Activated CD8-positive, alpha-beta memory T cell treated with anti-CD3 and anti-CD28 coated beads, Interleukin-2, amount 50 U/mL, for 1 hour (primary cell): Measurements from ENCODE around the gene AMBN.
"Not testable (repeated sequence)": the region's sequence is repeated elsewhere in the genome, so short reads cannot be mapped to it uniquely, and the experiment has no call there.

Experiments used
- DNase-seq: peaks from one replicate; pipeline ENCODE4 v3.0.0-alpha.2; 2020; ENCODE audit errors: extremely low read depth

The AMBN gene

GRCh38 chr4:70607334-70607853, 15.3 kb downstream of the AMBN start:
- DNase-seq = no peak

DNA sequence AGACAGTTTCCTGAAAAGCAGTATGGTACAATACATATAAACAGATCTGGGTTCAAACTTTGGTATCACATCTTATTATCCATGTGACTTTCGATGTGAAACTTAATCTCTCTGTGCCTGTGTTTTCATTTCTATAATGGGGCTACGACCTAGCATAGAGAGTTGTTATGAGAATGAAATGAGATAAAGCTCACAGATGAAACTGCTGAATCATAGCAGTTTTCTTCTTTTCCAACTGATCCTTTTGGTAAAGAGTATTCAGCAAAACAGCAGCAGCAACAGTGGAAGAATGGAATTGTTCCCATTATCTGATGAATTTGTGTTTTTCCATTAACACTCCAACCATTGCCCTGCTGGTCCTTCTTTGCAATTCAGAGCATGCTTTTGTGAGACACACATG, 16.3 kb downstream of the AMBN start:
- no peak for DNase-seq

DNA sequence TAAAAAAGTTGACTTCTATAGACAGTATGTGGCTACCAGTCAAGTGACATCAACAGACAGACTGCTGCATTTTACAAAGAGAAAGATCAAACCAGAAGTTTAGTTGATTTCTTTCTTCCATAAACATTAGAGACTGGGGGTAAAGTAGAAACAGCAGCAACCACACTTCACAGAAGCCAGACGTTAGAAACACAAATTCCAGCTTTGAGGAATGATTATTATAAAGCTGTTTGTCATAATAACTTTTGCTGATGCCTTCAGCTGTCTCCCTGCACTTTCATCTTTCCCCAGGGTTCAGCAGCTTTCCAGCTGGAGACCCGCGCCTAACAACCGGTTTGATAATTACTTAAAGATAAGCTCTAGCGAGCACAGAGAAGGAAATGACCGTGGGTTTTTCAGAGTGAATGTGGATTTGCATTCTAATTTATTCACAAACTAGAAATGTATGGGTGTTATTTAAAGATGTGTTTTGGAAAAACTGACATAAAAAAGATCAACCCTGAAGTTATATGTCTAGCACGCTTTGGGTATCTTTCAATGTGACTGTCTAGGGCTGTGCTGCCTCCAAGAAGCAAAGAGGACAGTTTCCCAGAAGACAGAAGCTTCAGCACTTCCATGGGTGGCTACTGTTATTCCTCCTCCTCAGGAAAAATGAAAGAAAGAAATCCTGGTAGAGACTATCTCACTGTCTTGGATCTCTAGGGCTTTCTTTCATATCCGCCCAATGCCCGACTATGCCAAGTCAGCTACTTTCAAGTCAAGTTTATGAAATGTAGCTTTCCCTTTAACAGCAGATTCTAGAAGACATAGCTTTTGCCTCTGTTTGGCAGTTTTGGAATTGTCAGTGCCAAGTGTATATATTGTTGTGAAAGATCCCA, 21.5 kb downstream of the AMBN start:
- DNase-seq = no peak

DNA sequence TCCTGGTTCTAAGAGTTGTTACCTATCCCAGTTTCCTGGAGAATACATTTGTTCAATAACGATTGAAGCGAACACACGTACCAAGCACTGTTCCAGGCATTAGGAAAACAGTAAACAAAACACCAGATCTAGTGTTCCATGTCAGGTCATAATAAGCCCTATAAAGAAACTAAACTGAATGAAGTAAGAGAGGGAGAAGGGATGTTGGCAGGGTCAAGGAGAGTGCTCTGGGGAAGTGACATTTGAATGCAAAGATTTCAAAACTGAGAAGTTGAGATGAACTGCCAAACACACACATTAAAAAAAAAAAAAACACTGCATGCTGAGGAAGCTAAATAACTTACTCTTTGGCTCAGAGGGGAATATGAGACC, 22.1 kb downstream of the AMBN start:
- DNase-seq = no peak

DNA sequence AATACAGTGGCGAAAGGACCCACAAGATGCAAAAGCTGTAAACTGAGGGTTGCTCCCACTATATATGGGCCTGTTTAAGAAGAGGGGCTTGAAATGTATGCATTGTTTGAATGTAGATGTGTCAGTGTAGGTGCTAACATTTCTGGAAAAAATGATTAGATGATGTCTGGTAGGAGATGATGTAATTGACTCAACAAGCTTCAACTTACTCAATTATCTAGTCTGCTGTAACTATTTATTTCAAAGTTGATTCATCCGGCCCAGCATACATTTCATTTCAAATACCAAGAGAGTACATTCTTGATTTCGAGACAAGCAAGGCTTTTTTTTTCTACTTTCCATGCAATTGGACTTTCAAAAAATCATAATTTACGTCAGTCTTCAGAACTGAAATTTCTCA, 27.2 kb downstream of the AMBN start:
- no peak for DNase-seq

DNA sequence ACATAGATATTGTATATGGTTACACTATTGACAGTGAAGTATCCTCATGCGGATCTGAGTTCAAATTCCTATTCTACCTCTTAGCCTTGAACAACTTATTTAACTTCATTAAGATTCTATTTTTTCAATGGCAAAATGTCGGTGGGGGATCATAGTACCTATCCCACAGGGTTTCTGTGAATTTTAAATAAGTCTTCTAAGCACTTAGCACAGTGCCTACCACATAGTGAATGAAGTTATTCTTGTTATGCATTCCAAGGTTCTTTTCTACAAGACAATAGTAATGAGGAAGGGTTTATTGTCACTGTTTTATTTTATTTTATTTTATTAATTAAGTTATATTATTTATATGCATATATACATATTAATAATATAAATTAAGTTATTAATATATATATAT, 27.7 kb downstream of the AMBN start:
- no peak for DNase-seq

- DNase-seq = no peak
Observed at GRCh38 chr4:70623323-70623722, 31.3 kb downstream of the AMBN start.

DNA sequence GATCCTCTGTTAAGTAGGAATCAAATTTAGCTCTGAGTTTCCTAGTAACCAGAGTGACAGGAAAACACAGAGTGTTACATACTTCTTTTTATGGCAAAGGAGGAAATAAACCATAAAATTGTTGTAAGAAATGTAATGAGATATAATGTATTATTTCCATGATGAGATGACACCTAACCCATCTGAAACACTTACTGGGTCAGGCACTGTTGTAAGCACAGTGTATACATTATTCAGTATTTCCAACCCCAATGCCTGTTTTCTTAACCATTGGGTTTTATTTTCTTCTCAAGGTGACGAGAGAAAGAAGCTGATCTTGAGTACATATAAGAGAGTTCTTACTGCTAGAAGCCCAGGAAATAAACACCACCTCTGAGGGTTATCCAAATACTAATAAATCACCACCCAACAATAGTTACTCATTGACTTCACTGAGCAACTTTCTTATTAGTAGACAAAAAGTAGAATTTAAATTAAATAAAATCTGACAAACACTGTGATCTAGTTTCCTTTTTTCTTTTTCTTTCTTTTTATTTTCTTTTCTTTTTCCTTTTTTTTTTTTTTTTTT, 32.3 kb downstream of the AMBN start:
- DNase-seq = no peak

DNA sequence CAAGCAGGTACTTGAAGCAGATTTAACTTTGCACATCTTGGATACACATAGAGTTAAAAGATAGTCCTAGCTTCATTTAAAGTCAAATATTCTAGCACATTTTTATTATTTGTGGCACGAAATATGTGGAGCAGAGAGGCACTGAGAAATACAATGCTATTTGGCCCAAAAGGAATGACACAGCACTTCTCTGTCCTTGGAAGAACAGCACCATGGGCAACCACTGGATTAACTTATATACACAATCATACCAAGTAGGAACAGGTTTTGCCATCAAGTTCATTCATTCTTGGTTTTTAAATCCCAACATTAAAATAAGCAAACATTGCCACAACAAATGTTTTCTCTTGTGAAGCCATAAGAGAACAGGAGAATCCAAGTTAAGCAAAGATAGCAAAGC, 35.6 kb downstream of the AMBN start:
- DNase-seq = no peak

- DNase-seq = no peak
Observed at GRCh38 chr4:70628444-70628843, 36.4 kb downstream of the AMBN start, which contains the start of gene ENAM. Gene ENAM, plus strand, starts transcription at chr4:70628744. Its CDS starts 757 bp downstream, at chr4:70629501.

DNA sequence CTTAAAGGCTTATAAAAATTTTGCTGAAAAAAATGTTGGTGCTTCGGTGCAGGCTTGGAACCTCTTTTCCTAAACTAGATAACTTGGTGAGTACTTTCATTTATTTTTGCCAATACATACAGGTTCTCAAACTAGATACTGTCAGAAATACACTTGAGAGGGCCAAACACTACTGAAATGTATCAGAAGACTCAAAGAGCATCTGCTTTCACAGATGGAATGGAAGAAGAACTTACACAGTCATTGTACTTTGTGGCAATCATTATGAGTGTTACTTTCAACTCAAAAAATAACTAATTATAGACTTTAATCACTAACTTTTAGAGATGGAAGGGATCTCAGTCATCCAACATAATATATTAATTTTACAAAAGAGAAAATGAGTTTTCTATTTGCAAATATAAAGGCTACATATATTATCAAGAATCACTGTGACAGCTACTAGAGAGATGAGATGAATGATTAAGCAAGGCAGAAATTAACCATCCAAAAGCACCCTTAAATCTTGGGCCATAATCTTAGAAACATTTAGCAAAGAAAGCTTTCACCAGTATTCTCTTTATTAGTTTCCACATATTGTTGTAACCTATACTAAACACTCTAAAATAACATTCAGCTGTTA, 37.5 kb downstream of the AMBN start:
- no peak for DNase-seq

- DNase-seq = no peak
Observed at GRCh38 chr4:70630162-70630561, 38.1 kb downstream of the AMBN start.

GRCh38 chr4:70632028-70632427, 40.0 kb downstream of the AMBN start:
- DNase-seq = no peak

GRCh38 chr4:70634482-70634881, 42.4 kb downstream of the AMBN start:
- DNase-seq = no peak

DNA sequence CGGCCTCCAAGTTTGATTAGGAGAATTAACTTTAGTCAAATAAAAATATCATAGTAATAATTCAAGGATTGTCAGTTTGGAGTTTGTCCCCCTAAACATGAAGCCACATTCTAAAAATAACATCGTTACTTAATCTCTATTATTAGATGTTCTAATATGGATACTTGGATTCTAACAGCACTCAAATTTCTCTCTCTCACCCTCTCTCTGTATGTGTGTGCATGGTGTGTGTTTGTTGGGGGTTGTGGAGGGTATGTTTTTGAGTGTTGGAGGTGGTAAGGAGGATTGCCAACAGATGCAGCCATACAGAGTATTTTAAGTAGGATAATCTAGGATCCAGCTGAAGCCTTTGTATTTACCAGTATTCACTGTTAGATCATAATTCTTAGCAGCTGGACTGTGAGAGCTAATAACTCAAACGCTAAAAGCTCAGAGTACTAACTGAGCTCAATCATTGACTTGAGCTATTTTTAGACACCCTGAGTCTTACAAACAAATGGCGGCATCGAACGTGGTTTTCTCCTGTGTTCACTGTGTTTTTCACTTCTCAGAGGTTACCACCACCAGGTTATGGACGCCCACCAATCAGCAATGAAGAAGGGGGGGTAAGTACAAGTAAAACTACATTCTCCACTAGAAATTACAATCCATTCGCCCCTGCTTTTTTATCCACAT, 45.3 kb downstream of the AMBN start:
- DNase-seq = no peak

DNA sequence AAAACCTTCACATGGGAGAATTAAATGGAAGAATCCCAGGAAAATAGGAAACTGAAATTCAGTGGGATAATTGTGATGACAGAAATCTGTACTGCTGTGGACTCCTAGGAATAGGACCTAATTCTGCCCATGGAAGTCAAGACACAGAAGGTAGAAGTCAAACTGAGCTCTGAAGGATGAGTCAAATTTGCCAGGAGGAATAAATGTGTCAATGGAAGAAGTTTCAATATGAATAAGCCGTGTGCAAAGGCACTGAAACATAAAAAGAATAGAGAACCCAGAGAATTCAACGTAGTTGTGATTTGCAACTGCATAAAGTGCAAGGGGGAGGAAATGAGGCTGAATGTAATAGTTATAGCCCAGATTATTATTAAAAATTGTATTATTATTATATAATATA, 48.1 kb downstream of the AMBN start:
- DNase-seq = no peak

GRCh38 chr4:70650741-70651140, 58.7 kb downstream of the AMBN start:
- DNase-seq = not testable (repeated sequence)

GRCh38 chr4:70651864-70652506, 59.9 kb downstream of the AMBN start:
- DNase-seq = no peak

DNA sequence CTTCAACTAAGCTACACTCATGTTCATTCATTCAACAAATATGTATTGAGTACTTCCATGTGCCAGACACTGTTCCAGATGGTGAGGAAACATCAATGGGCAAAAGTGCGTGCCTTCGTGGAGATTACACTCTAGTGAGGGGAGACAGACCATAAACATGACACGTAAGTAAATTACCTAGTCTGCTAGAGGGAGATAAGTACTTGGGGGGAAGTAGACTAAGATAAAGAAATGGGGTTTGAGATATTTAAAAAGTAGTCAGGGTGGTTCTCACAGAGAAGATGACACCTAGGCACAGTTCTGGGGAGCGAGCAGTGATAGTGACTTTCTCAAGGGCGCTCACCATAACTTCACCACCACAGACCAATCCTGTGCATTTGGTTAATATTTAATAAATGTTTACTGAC, 62.6 kb downstream of the AMBN start:
- no peak for DNase-seq
